Measurements from ENCODE around the gene HLA-E. TPM values are rescaled to one million over a fixed set of nuclear protein-coding genes. Genes with fewer than 3 reads are reported as not detected.

Gene HLA-E
- total and polyA plus RNA-seq, 2 of the 13 experiments (the other 11 are each of a cell fraction or from before 2014, with no cell fraction given) = 45.2 to 90.4 TPM

DNA sequence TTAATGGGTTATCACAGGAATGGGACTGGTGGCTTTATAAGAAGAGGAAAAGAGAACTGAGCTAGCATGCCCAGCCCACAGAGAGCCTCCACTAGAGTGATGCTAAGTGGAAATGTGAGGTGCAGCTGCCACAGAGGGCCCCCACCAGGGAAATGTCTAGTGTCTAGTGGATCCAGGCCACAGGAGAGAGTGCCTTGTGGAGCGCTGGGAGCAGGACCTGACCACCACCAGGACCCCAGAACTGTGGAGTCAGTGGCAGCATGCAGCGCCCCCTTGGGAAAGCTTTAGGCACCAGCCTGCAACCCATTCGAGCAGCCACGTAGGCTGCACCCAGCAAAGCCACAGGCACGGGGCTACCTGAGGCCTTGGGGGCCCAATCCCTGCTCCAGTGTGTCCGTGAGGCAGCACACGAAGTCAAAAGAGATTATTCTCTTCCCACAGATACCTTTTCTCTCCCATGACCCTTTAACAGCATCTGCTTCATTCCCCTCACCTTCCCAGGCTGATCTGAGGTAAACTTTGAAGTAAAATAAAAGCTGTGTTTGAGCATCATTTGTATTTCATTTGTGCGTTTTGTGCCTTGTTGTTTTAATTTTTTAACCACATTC is 4.4 kb downstream of the HLA-E start:
- no TSS peak for BruUV-seq (replicated peaks)
- WGBS (ENCODE audit: low lambda C conversion rate) = 67% methylated on average over 4 of the region's 8 CpGs
- ChIA-PET CTCF (ENCODE audit: low intra/inter-chr PET ratio, low total read pairs) (no interaction called here), POLR2A (no interaction called here)
- H3K4me2 ChIP-seq (ENCODE audit: low read depth, low read length) = no peak overlapping the region
- intact Hi-C loops (cut with micrococcal nuclease; ENCODE audit: unreplicated experiment) = no loop called here
- H3K9ac ChIP-seq (ENCODE audit: insufficient read depth, low read depth, low read length) = no peak overlapping the region
- no peaks in the 10 kb centered on the region for H4K20me1 ChIP-seq (ENCODE audit: insufficient read depth, low read length)
- no peak overlapping the region for H3K4me3 ChIP-seq (replicated peaks in 1 of 3; ENCODE audit: insufficient read depth in 1 of 3, low read depth in 2 of 3, low read length in 3 of 3)
- in situ Hi-C loops (cut with HindIII; ENCODE audit: extremely low pct_ligation_motif_present, low pct_unique_long_range_greater_than_20kb) = no loop called here
- ATAC-seq (no peak), FAIRE-seq (no peak), DNase-seq (ENCODE audit: low spot score) (no peak)
- peaks cover 1 to 19% of the 10 kb centered on the region in 2 experiments; a peak in 4 of 5 replicates for H3K36me3 ChIP-seq (replicated peaks in 1 of 2; ENCODE audit: control insufficient read depth in 1 of 2, insufficient read depth in 2 of 2, low read length in 2 of 2)
- no peaks in the 10 kb centered on the region for H3K9me3 ChIP-seq (ENCODE audit: low read length)
- no peak overlapping the region for H2AFZ ChIP-seq (ENCODE audit: low read length)
- no peak overlapping the region for H3K27ac ChIP-seq (ENCODE audit: extremely low read length, insufficient read depth, low read length)
- H3K79me2 ChIP-seq (ENCODE audit: insufficient read depth, low read length) = peaks cover 4% of the 10 kb centered on the region
- no peaks in the 10 kb centered on the region for H3K27me3 ChIP-seq (ENCODE audit: control insufficient read depth in 1 of 2, insufficient read depth in 2 of 2, low read length in 2 of 2)
- TF ChIP-seq RBFOX2 (IDR thresholded peaks at IDR 0.05; ENCODE audit: low read depth, low read length) (0 out of 2 replicates have a peak, but pooled peaks have one; percentile 39), AGO2 (optimal IDR thresholded peaks at IDR 0.05; ENCODE audit: low read depth, low read length) (peak; percentile 50)
- TF ChIP-seq, protein P1, sequence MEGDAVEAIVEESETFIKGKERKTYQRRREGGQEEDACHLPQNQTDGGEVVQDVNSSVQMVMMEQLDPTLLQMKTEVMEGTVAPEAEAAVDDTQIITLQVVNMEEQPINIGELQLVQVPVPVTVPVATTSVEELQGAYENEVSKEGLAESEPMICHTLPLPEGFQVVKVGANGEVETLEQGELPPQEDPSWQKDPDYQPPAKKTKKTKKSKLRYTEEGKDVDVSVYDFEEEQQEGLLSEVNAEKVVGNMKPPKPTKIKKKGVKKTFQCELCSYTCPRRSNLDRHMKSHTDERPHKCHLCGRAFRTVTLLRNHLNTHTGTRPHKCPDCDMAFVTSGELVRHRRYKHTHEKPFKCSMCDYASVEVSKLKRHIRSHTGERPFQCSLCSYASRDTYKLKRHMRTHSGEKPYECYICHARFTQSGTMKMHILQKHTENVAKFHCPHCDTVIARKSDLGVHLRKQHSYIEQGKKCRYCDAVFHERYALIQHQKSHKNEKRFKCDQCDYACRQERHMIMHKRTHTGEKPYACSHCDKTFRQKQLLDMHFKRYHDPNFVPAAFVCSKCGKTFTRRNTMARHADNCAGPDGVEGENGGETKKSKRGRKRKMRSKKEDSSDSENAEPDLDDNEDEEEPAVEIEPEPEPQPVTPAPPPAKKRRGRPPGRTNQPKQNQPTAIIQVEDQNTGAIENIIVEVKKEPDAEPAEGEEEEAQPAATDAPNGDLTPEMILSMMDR (CRISPR knock-in tag; IDR thresholded peaks at IDR 0.05) = peak; percentile 48
- TF ChIP-seq, protein P2, sequence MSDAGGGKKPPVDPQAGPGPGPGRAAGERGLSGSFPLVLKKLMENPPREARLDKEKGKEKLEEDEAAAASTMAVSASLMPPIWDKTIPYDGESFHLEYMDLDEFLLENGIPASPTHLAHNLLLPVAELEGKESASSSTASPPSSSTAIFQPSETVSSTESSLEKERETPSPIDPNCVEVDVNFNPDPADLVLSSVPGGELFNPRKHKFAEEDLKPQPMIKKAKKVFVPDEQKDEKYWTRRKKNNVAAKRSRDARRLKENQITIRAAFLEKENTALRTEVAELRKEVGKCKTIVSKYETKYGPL (CRISPR knock-in tag; IDR thresholded peaks at IDR 0.05) = no peak
- H3K4me1 ChIP-seq (ENCODE audit: insufficient read depth, low read length) = peaks cover 21% of the 10 kb centered on the region

DNA sequence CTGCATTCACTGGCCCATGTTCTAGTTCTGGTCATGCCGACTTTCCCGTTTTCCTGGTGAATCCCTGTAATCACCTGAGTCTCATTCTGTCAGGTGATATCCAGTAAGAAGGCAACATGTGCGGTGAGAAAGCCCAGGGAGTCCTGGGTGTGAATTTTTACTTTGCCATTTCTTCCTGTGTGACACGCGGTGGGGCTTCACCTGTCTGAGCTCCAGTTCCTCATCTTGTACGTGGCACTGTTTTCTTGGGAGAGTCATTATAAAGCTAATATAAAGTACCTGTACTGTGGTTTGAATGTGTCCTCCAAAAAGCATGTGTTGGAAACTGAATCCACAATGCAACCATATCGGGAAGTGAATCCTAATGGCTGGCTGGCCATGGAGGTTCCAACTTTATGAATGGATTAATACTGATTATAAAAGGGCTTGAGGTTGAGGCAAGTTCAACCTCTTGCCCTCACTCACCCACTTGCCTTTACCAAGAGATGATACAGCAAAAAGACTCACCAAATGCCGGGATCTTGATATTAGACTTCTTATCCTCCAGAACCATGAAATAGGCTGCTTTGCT is 5.1 kb downstream of the HLA-E start:
- no peak for FAIRE-seq
- no peak overlapping the region for H3K4me2 ChIP-seq (ENCODE audit: low read depth, low read length)
- TF ChIP-seq HNRNPL (IDR thresholded peaks at IDR 0.05; ENCODE audit: low read depth, low read length) = no peak
- TF ChIP-seq, protein P3, sequence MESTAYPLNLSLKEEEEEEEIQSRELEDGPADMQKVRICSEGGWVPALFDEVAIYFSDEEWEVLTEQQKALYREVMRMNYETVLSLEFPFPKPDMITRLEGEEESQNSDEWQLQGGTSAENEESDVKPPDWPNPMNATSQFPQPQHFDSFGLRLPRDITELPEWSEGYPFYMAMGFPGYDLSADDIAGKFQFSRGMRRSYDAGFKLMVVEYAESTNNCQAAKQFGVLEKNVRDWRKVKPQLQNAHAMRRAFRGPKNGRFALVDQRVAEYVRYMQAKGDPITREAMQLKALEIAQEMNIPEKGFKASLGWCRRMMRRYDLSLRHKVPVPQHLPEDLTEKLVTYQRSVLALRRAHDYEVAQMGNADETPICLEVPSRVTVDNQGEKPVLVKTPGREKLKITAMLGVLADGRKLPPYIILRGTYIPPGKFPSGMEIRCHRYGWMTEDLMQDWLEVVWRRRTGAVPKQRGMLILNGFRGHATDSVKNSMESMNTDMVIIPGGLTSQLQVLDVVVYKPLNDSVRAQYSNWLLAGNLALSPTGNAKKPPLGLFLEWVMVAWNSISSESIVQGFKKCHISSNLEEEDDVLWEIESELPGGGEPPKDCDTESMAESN (CRISPR knock-in tag; conservative IDR thresholded peaks at IDR 0.05) = no peak
- no peak for TF ChIP-seq ZNF775 (CRISPR knock-in tag; IDR thresholded peaks at IDR 0.05; ENCODE audit: borderline replicate concordance)
- no peak for TF ChIP-seq TSC22D2 (CRISPR knock-in tag; IDR thresholded peaks at IDR 0.05; ENCODE audit: borderline replicate concordance)
- TF ChIP-seq, protein P4, sequence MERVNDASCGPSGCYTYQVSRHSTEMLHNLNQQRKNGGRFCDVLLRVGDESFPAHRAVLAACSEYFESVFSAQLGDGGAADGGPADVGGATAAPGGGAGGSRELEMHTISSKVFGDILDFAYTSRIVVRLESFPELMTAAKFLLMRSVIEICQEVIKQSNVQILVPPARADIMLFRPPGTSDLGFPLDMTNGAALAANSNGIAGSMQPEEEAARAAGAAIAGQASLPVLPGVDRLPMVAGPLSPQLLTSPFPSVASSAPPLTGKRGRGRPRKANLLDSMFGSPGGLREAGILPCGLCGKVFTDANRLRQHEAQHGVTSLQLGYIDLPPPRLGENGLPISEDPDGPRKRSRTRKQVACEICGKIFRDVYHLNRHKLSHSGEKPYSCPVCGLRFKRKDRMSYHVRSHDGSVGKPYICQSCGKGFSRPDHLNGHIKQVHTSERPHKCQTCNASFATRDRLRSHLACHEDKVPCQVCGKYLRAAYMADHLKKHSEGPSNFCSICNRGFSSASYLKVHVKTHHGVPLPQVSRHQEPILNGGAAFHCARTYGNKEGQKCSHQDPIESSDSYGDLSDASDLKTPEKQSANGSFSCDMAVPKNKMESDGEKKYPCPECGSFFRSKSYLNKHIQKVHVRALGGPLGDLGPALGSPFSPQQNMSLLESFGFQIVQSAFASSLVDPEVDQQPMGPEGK (CRISPR knock-in tag; IDR thresholded peaks at IDR 0.05) = no peak
- no peak for TF ChIP-seq ZNF674 (CRISPR knock-in tag; IDR thresholded peaks at IDR 0.05; ENCODE audit: low read depth)
- no peak for TF ChIP-seq ZSCAN30 (CRISPR knock-in tag; IDR thresholded peaks at IDR 0.05)

More for the DNA sequence above, 5.1 kb downstream of the HLA-E start:
- intact Hi-C loops (cut with micrococcal nuclease; ENCODE audit: unreplicated experiment) (no loop called here), in situ Hi-C loops (cut with HindIII; ENCODE audit: extremely low pct_ligation_motif_present, low pct_unique_long_range_greater_than_20kb) (no loop called here)
- H3K4me3 ChIP-seq (replicated peaks in 1 of 3; ENCODE audit: insufficient read depth in 1 of 3, low read depth in 2 of 3, low read length in 3 of 3) = no peak overlapping the region
- H3K9me3 ChIP-seq (ENCODE audit: low read length) = no peaks in the 10 kb centered on the region
- peaks cover 18% of the 10 kb centered on the region for H3K4me1 ChIP-seq (ENCODE audit: insufficient read depth, low read length)
- H3K27ac ChIP-seq (ENCODE audit: extremely low read length, insufficient read depth, low read length) = no peak overlapping the region
- peaks cover 4% of the 10 kb centered on the region for H3K79me2 ChIP-seq (ENCODE audit: insufficient read depth, low read length)
- H3K36me3 ChIP-seq (replicated peaks in 1 of 2; ENCODE audit: control insufficient read depth in 1 of 2, insufficient read depth in 2 of 2, low read length in 2 of 2) = peaks cover 1 to 19% of the 10 kb centered on the region in 2 experiments; a peak in 4 of 5 replicates
- BruUV-seq (replicated peaks) = no TSS peak
- WGBS (ENCODE audit: low lambda C conversion rate) = 92% methylated on average over 8 of the region's 8 CpGs
- DNase-seq (ENCODE audit: low spot score) (no peak), ATAC-seq (no peak)
- H4K20me1 ChIP-seq (ENCODE audit: insufficient read depth, low read length) = no peaks in the 10 kb centered on the region
- no peaks in the 10 kb centered on the region for H3K27me3 ChIP-seq (ENCODE audit: control insufficient read depth in 1 of 2, insufficient read depth in 2 of 2, low read length in 2 of 2)
- ChIA-PET CTCF (ENCODE audit: low intra/inter-chr PET ratio, low total read pairs) (no interaction called here), POLR2A (no interaction called here)
- no peak overlapping the region for H2AFZ ChIP-seq (ENCODE audit: low read length)
- no peak overlapping the region for H3K9ac ChIP-seq (ENCODE audit: insufficient read depth, low read depth, low read length)
